ENCODE measurements around the gene B3GAT1.

- no peak for TF ChIP-seq CTCF (IDR thresholded peaks at IDR 0.05; ENCODE audit: poor library complexity, severe bottlenecking)
- no peak for TF ChIP-seq EP300 (conservative IDR thresholded peaks at IDR 0.05; ENCODE audit: poor library complexity, severe bottlenecking)
- TF ChIP-seq POLR2AphosphoS5 (IDR thresholded peaks at IDR 0.05) = no peak
- no peak for TF ChIP-seq MXI1 (conservative IDR thresholded peaks at IDR 0.05; ENCODE audit: poor library complexity, severe bottlenecking)
Observed at GRCh38 chr11:134333312-134333711, 78.7 kb downstream of the B3GAT1 start.
